ENCODE measurements around the gene B3GNT3. TPM values are rescaled to one million over a fixed set of nuclear protein-coding genes. Genes with fewer than 3 reads are reported as not detected.

B3GNT3 gene
- total RNA-seq, 1 experiment from 2014 or later, result 22.2 TPM

GRCh38 chr19:17829855-17830566, 35.1 kb downstream of the B3GNT3 start:
- RAD21 ChIA-PET (ENCODE audit: low non-redundant PET in 1 of 2, low total read pairs in 2 of 2, uncharacterized antibody in 2 of 2, unreplicated experiment in 2 of 2), result interaction anchor here (0.6 to 1.0 kb wide), 3 partner anchors 13 to 28 kb away, joined by 3 to 4 read pairs (median 3); no protein-coding TSS in a partner anchor
- TSS peak; percentile 47 for BruUV-seq (replicated peaks)
- H3K9ac ChIP-seq (ENCODE audit: low read length), result peak overlapping the region; percentile 71
- POLR2A ChIA-PET, result interaction anchor here (0.6 to 2.4 kb wide), 10 partner anchors 12 to 177 kb away, joined by 3 to 37 read pairs (median 5); partner anchors contain the start of genes B3GNT3 and RPL18A
- H3K79me2 ChIP-seq (ENCODE audit: insufficient read depth, low read length), result no peaks in the 10 kb centered on the region
- DNase-seq (ENCODE audit: low read depth, low spot score), result peak; percentile 72
- TF ChIP-seq TCF7L2 (IDR thresholded peaks at IDR 0.05; ENCODE audit: borderline replicate concordance, extremely low read depth, insufficient read depth, insufficient read length), result peak; percentile 15
- 0 out of 6 replicates have a peak, but pooled peaks of 1 of the 3 experiments have one; percentile 16 for TF ChIP-seq CTCF (IDR thresholded peaks at IDR 0.05 in 2 of 3, conservative IDR thresholded peaks at IDR 0.05 in 1 of 3; ENCODE audit: borderline replicate concordance in 1 of 3, insufficient read depth in 1 of 3, low read depth in 2 of 3, low read length in 2 of 3)
- no peak for TF ChIP-seq ZBTB33 (IDR thresholded peaks at IDR 0.05; ENCODE audit: extremely low read depth, insufficient replicate concordance, low read length)
- peak; percentile 52 for TF ChIP-seq POLR2AphosphoS5 (IDR thresholded peaks at IDR 0.05; ENCODE audit: low read depth, low read length)
- peak; percentile 54; the same call in 1 of the 2 replicates for TF ChIP-seq MAX (IDR thresholded peaks at IDR 0.05)
- TF ChIP-seq REST (IDR thresholded peaks at IDR 0.05; ENCODE audit: low read depth), result no peak
- no peaks in the 10 kb centered on the region for H3K27me3 ChIP-seq (ENCODE audit: insufficient read depth, low read length)
- peak overlapping the region; percentile 97 for H3K27ac ChIP-seq (ENCODE audit: low read depth, low read length)
- peak overlapping the region; percentile 23 for H2AFZ ChIP-seq (ENCODE audit: low read depth, low read length, poor library complexity, severe bottlenecking)
- no peaks in the 10 kb centered on the region for H3K9me3 ChIP-seq (ENCODE audit: control insufficient read depth in 1 of 2, insufficient read depth in 1 of 2, low read depth in 1 of 2, low read length in 2 of 2)
- H3K4me1 ChIP-seq (ENCODE audit: control insufficient read depth in 1 of 2, insufficient read depth in 2 of 2, low read length in 2 of 2), result peaks cover 12 to 26% of the 10 kb centered on the region in 2 experiments
- CTCF ChIA-PET, result interaction anchor here (0.6 to 1.4 kb wide), 8 partner anchors 10 to 389 kb away, joined by 3 to 17 read pairs (median 4); partner anchors contain the start of gene RPL18A
- peak overlapping the region; percentile 95 for H3K4me2 ChIP-seq (ENCODE audit: low read length)
- H3K4me3 ChIP-seq (replicated peaks in 1 of 2; ENCODE audit: low read depth in 1 of 2, low read length in 2 of 2), result peak overlapping the region; percentile 52 to 68
- no peaks in the 10 kb centered on the region for H4K20me1 ChIP-seq (ENCODE audit: insufficient read depth)
- ATAC-seq, result peak; percentile 79
- no peaks in the 10 kb centered on the region for H3K36me3 ChIP-seq (ENCODE audit: control insufficient read depth in 1 of 2, insufficient read depth in 2 of 2, low read length in 2 of 2)
- intact Hi-C loops (cut with micrococcal nuclease), result no loop called here
- no peaks in the 10 kb centered on the region for H3K9me2 ChIP-seq (ENCODE audit: insufficient read depth)

All from HCT116 (cell line).